NCI-H1930 (cell line): ENCODE results near the gene PECR.
"Not testable (repeated sequence)": the region's sequence is repeated elsewhere in the genome, so short reads cannot be mapped to it uniquely, and the experiment has no call there.

ENCODE experiments used
- DNase-seq, 2 experiments: peaks; one replicate each; lab custom pipeline; 2025; lab: John Stamatoyannopoulos, UW

The PECR gene

GRCh38 chr2:216104691-216105090 is 23.1 kb upstream of the PECR start:
- DNase-seq = no peak

- no peak for DNase-seq
Observed at GRCh38 chr2:216103213-216103612, 21.6 kb upstream of the PECR start.

- no peak for DNase-seq
Observed at GRCh38 chr2:216101109-216101508, 19.5 kb upstream of the PECR start.

- DNase-seq = no peak
Observed at GRCh38 chr2:216098421-216099334, 17.1 kb upstream of the PECR start.

DNA sequence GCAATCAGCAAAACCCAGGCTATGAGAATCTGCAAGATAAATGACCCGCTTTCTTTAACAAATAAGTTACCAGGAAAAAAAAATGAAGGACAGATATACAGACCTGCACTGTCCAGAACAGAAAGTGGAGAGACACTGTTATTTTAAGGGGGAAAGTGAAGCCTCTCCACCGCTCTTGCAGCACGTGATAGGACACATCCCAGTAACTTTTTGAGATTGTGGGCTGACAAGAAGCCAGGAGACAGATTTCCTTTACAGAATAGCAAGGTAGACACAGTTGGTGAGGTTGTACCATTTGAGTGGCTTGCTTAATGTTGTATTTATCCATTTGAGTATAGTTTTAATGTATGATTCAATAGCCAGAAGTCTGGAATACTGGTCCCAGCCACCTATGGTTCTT is 13.1 kb upstream of the PECR start:
- DNase-seq = no peak

GRCh38 chr2:216092646-216093045 is 11.0 kb upstream of the PECR start:
- DNase-seq = no peak

DNA sequence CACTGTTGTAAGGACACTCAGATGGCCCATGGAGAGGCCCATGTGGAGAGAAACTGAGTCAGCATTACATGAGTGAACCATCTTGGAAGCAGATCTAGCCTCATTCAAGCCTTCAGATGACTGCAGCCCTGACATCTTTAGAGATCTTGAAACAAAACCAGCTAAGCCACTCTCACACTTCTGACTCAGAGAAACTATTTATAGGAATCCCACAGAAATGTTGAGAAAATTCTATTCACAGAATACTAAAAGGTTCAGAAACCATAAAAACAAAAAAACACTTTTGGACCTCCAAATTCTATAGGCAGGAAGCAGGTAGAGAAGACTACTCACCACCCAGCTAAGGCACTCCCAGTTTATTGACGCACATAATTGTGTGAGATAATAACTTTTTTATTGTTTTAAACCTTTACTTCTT is 8.8 kb upstream of the PECR start:
- no peak for DNase-seq

- DNase-seq = no peak
Observed at GRCh38 chr2:216086207-216086893, 4.7 kb upstream of the PECR start.

- no peak for DNase-seq
Observed at GRCh38 chr2:216084547-216084946, 2.9 kb upstream of the PECR start.

DNA sequence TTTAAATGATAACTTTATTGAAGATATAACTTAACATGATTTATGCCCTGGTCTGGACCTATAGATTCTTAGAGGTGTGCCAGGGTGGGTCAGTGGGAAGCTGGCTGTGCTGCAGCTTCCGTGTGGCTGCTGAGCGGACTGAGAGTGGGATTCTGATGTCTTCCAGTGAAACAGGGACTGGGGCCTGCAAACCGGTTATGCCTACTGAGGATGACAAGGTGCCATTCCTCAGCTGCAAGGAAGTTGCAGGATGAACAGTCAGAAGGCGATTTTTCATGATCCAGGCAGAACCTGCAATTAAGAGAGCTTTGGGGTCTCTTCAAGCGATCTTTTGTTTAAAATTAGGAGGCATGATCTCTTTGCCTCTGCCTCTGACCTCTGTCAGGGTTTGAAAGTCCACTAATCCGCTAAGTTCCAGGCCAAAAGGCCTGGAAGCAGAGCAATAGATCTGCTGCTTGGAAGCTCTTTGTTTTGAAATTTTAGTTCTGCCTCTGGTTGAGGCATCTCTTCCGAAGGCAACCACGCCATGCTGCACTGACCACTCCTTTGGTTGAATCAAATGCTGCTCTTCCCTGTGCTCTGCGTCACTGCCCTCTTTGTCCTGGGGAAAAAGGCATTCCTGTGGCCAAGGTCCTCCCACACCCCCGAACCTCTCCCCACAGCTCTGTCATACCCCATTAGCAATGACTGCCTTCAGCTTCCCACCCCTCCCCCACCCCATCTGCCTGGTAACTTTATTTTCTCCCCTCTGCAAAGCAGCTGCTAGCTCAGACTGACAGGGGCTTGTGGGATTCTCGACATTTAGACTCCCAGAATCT is 2.1 kb upstream of the PECR start:
- no peak for DNase-seq

GRCh38 chr2:216082805-216083204 is 1.2 kb upstream of the PECR start:
- no peak for DNase-seq

- DNase-seq = no peak
Observed at GRCh38 chr2:216082117-216082711, 605 bp upstream of the PECR start.

DNA sequence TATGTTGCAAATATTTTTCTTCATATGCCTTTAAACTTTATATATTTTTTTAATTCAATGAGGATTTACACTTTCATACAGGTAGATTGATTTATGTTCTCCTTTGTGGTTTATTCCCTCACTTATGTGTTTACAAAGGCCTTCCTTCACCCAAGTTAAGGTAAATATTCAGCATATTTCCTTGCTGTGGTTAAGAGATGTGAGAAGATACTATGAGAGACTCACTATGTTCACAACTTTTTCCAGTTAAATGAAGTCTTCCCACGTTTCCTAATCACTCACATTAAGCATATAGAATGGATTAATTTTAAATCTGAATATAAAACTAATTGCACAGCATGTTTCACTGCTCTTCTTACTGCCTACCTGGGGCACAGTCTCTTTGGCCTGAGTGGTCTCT is 597 bp downstream of the PECR start:
- DNase-seq = no peak

- DNase-seq = not testable (repeated sequence)
Observed at GRCh38 chr2:216080048-216080447, 1.6 kb downstream of the PECR start.

- no peak for DNase-seq
Observed at GRCh38 chr2:216078776-216079175, 2.8 kb downstream of the PECR start.

DNA sequence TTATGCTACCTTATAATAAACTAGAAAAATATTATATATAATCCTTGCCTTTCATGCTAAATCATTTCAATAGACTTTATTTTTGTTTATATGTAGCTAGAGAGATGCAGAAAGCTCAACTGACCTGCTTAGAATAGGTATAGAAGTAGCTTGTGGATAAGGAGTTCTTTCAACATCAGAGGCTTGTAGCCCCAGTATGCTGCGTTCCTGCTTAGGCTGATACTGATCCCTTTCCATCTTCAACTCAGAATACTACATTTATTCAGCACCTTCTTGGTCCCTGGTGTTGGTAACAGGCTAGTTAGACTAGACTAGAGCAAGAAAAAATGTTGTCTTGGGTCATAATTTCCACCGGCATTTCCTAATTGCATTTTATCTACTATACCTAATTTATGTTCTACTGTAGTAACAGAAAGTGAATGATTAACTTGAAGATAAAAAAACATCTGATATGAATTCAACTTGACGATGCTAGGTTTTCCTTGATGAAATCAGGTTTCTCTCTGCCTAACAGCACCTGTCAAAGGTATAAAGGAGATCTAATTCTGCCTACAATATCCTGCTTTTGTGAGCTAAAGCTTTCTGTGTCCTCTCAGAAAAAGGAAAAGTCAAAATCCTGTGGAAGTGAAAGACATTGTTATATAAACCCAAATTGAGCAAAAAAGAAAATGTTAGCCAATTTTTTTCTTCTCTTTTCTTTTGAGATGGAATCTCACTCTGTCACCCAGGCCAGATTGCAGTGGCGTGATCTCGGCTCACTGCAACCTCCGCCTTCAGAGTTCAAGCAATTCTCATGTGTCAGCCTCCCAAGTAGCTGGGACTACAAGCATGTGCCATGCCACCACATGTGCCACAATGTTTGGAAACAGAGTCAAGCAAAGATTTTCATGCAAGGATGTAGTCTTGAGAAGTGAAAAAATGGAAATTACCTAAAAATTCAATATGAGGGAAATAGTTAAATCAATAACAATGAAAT is 5.8 kb downstream of the PECR start:
- DNase-seq = no peak

DNA sequence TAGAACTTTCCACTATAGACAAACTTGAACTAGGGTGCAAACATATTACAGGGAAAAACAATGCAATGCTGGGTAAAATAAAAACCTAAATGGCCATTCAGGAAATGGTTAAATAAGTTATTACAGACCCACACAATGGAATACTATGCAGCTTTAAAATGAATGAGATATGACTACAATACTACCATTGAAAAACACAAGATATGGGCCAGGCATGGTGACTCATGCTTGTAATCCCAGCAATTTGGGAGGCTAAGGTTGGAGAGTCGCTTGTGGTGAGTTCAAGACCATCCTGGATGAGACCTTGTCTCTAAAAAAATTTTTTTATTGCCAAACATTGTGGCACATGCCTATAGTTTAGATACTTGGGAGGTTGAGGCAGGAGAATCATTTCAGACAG is 6.8 kb downstream of the PECR start:
- no peak for DNase-seq

DNA sequence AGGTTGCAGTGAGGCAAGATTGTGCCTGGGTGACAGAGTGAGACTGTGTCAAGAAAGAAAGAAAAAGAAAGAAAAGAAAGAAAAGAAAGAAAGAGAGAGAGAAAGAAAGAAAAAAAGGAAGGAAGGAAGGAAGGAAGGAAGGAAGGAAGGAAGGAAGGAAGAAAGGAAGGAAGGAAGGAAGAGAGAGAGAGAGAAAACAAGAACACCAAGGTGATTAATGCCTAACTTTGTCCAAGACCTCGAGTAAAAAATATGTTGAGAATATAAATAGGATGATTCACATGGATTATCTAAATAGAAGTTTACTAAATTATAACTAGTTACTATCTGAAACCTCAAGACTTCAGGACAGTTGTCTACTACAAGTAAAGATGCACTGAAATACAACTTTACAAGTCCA is 7.2 kb downstream of the PECR start:
- no peak for DNase-seq

DNA sequence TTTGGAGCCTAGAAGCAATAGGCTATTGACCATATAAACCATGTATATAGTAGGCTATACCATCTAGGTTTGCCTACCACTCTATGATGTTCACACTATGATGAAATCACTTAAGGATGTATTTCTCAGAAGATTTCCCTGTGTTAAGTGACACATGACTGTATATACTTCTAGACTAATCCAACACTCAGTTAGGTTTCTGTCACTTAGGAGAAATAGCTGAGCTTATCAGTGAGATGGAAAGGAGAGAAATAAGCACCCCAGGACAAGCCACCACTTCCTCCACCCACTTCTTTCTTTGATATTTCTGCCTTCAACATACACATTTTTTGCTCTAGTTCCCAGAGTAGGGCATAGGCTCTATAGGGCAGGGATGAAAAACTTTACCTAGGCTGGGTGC is 7.8 kb downstream of the PECR start:
- no peak for DNase-seq

DNA sequence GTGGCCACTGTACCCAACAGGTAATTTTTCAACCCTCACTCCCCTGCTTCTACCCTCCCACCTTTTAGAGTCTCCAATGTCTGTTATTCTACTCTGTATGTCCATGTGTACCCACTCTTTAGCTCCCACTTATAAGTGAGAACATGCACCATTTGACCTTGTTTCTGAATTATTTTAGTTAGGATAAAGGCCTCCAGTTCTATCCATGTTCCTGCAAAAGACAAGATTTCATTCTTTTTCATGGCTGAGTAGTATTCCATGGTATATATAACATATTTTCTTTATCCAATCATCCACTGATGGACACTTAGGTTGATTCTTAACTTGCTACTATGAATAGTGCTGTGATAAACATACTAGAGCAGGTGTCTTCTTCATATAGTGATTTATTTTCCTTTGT is 9.1 kb downstream of the PECR start:
- DNase-seq = no peak
